ENCODE results near the gene ATG101. TPM values are rescaled to one million over a fixed set of nuclear protein-coding genes. Genes with fewer than 3 reads are reported as not detected.
A peak's percentile ranks its signal among the peaks of the same experiment; 100 is the strongest.

ATG101 gene
- total and polyA plus RNA-seq, 2 of the 13 experiments (the other 11 are each of a cell fraction or from before 2014, with no cell fraction given) = 58.2 to 67.7 TPM

DNA sequence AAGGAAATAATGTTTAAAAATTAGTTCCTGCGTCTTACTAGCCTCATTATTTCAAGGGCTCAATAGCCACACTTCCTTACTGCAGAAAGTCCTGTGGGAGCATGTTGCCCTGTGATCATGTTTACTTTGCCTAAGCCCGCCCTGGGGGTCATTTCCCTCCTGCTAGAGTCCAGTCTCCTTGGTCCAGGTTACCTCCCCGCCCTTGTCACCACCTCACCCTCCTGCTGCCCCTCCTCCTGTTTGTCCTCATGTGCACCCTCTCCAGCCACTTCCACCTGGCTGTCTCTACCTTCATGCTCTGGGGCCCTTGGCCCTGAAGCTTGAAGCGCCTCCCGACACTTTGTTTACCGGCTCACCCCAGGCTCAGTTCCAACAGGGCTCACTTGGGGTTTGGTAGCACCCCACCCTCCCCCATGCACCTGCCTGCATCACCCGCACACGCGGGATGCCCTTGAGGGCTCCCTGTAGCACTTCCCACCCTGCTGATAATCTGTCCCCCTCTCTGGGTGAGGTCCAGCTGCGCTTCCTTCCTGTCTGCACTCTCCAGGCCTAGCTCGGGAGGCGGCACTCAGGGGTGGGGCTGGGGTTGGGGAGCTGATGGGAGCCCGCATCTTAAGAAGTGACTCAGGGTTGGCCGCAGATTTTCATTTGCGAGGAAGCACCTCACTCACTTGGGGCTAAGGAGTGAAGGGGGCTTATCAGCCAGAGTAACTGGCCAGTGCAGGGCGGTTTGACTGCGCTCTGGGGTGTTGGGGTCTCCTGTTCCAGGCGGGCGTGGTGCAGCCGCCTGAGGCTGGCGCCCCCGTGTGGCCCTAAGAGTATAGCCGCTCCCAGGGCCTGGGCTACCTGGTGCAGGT, 49.8 kb downstream of the ATG101 start (continued):
- TF ChIP-seq, protein P1, sequence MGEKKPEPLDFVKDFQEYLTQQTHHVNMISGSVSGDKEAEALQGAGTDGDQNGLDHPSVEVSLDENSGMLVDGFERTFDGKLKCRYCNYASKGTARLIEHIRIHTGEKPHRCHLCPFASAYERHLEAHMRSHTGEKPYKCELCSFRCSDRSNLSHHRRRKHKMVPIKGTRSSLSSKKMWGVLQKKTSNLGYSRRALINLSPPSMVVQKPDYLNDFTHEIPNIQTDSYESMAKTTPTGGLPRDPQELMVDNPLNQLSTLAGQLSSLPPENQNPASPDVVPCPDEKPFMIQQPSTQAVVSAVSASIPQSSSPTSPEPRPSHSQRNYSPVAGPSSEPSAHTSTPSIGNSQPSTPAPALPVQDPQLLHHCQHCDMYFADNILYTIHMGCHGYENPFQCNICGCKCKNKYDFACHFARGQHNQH (CRISPR knock-in tag; IDR thresholded peaks at IDR 0.05) = 0 out of 2 replicates have a peak, but pooled peaks have one; percentile 21
- TF ChIP-seq, protein P2, sequence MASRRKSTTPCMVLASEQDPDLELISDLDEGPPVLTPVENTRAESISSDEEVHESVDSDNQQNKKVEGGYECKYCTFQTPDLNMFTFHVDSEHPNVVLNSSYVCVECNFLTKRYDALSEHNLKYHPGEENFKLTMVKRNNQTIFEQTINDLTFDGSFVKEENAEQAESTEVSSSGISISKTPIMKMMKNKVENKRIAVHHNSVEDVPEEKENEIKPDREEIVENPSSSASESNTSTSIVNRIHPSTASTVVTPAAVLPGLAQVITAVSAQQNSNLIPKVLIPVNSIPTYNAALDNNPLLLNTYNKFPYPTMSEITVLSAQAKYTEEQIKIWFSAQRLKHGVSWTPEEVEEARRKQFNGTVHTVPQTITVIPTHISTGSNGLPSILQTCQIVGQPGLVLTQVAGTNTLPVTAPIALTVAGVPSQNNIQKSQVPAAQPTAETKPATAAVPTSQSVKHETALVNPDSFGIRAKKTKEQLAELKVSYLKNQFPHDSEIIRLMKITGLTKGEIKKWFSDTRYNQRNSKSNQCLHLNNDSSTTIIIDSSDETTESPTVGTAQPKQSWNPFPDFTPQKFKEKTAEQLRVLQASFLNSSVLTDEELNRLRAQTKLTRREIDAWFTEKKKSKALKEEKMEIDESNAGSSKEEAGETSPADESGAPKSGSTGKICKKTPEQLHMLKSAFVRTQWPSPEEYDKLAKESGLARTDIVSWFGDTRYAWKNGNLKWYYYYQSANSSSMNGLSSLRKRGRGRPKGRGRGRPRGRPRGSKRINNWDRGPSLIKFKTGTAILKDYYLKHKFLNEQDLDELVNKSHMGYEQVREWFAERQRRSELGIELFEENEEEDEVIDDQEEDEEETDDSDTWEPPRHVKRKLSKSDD (CRISPR knock-in tag; IDR thresholded peaks at IDR 0.05; ENCODE audit: low read depth) = peak; percentile 10; the same call in 1 of the 2 replicates
- TF ChIP-seq ZNF383 (CRISPR knock-in tag; IDR thresholded peaks at IDR 0.05; ENCODE audit: borderline replicate concordance) (no peak), ZNF569 (CRISPR knock-in tag; IDR thresholded peaks at IDR 0.05; ENCODE audit: borderline replicate concordance) (no peak), ZNF577 (CRISPR knock-in tag; IDR thresholded peaks at IDR 0.05; ENCODE audit: borderline replicate concordance, low read depth) (no peak), ZNF839 (CRISPR knock-in tag; IDR thresholded peaks at IDR 0.05; ENCODE audit: borderline replicate concordance) (peak; percentile 71; the same call in 1 of the 2 replicates), ZNF546 (CRISPR knock-in tag; conservative IDR thresholded peaks at IDR 0.05) (no peak), MTF1 (CRISPR knock-in tag; IDR thresholded peaks at IDR 0.05) (no peak), ZSCAN20 (CRISPR knock-in tag; IDR thresholded peaks at IDR 0.05; ENCODE audit: borderline replicate concordance) (no peak), NKX3-1 (CRISPR knock-in tag; IDR thresholded peaks at IDR 0.05) (no peak), ZNF562 (CRISPR knock-in tag; IDR thresholded peaks at IDR 0.05; ENCODE audit: borderline replicate concordance) (no peak)
- TF ChIP-seq, protein P3, sequence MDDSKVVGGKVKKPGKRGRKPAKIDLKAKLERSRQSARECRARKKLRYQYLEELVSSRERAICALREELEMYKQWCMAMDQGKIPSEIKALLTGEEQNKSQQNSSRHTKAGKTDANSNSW (CRISPR knock-in tag; IDR thresholded peaks at IDR 0.05; ENCODE audit: borderline replicate concordance) = no peak
- TF ChIP-seq, protein P4, sequence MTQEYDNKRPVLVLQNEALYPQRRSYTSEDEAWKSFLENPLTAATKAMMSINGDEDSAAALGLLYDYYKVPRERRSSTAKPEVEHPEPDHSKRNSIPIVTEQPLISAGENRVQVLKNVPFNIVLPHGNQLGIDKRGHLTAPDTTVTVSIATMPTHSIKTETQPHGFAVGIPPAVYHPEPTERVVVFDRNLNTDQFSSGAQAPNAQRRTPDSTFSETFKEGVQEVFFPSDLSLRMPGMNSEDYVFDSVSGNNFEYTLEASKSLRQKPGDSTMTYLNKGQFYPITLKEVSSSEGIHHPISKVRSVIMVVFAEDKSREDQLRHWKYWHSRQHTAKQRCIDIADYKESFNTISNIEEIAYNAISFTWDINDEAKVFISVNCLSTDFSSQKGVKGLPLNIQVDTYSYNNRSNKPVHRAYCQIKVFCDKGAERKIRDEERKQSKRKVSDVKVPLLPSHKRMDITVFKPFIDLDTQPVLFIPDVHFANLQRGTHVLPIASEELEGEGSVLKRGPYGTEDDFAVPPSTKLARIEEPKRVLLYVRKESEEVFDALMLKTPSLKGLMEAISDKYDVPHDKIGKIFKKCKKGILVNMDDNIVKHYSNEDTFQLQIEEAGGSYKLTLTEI (CRISPR knock-in tag; conservative IDR thresholded peaks at IDR 0.05) = no peak
- TF ChIP-seq, protein P5, sequence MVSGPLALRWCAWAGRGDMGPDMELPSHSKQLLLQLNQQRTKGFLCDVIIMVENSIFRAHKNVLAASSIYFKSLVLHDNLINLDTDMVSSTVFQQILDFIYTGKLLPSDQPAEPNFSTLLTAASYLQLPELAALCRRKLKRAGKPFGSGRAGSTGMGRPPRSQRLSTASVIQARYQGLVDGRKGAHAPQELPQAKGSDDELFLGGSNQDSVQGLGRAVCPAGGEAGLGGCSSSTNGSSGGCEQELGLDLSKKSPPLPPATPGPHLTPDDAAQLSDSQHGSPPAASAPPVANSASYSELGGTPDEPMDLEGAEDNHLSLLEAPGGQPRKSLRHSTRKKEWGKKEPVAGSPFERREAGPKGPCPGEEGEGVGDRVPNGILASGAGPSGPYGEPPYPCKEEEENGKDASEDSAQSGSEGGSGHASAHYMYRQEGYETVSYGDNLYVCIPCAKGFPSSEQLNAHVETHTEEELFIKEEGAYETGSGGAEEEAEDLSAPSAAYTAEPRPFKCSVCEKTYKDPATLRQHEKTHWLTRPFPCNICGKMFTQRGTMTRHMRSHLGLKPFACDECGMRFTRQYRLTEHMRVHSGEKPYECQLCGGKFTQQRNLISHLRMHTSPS (CRISPR knock-in tag; IDR thresholded peaks at IDR 0.05; ENCODE audit: low read depth) = no peak
- TF ChIP-seq, protein P6, sequence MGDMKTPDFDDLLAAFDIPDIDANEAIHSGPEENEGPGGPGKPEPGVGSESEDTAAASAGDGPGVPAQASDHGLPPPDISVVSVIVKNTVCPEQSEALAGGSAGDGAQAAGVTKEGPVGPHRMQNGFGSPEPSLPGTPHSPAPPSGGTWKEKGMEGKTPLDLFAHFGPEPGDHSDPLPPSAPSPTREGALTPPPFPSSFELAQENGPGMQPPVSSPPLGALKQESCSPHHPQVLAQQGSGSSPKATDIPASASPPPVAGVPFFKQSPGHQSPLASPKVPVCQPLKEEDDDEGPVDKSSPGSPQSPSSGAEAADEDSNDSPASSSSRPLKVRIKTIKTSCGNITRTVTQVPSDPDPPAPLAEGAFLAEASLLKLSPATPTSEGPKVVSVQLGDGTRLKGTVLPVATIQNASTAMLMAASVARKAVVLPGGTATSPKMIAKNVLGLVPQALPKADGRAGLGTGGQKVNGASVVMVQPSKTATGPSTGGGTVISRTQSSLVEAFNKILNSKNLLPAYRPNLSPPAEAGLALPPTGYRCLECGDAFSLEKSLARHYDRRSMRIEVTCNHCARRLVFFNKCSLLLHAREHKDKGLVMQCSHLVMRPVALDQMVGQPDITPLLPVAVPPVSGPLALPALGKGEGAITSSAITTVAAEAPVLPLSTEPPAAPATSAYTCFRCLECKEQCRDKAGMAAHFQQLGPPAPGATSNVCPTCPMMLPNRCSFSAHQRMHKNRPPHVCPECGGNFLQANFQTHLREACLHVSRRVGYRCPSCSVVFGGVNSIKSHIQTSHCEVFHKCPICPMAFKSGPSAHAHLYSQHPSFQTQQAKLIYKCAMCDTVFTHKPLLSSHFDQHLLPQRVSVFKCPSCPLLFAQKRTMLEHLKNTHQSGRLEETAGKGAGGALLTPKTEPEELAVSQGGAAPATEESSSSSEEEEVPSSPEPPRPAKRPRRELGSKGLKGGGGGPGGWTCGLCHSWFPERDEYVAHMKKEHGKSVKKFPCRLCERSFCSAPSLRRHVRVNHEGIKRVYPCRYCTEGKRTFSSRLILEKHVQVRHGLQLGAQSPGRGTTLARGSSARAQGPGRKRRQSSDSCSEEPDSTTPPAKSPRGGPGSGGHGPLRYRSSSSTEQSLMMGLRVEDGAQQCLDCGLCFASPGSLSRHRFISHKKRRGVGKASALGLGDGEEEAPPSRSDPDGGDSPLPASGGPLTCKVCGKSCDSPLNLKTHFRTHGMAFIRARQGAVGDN (CRISPR knock-in tag; IDR thresholded peaks at IDR 0.05) = peak; percentile 89

All from HepG2 (cell line).